SH-SY5Y (cell line): ENCODE data around the gene SLC8A3.

Experiments used
- GATA2 ChIP-seq: IDR thresholded peaks from 2 replicates; pipeline ENCODE4 v1.6.1; 2011; ENCODE audit warnings: mild to moderate bottlenecking, low read depth, low read length
- GATA3 ChIP-seq: IDR thresholded peaks from 2 replicates; pipeline ENCODE4 v1.6.1; 2011; ENCODE audit warnings: low read depth, mild to moderate bottlenecking, low read length, moderate library complexity

- no peak for TF ChIP-seq GATA2
- TF ChIP-seq GATA3: no peak
Measured at GRCh38 chr14:70162358-70162757, 26.4 kb downstream of the SLC8A3 start.
